HG03066 (cell line): ENCODE measurements around the gene CLASP2.
"Not testable (repeated sequence)": the region's sequence is repeated elsewhere in the genome, so short reads cannot be mapped to it uniquely, and the experiment has no call there.

Experiments used
- ATAC-seq: cut with Tn5 transposase; IDR thresholded peaks from one replicate; pipeline ENCODE4 v1.9.1; 2021; ENCODE audit warnings: low read depth; ENCODE audit not compliant: unreplicated experiment

Gene CLASP2

DNA sequence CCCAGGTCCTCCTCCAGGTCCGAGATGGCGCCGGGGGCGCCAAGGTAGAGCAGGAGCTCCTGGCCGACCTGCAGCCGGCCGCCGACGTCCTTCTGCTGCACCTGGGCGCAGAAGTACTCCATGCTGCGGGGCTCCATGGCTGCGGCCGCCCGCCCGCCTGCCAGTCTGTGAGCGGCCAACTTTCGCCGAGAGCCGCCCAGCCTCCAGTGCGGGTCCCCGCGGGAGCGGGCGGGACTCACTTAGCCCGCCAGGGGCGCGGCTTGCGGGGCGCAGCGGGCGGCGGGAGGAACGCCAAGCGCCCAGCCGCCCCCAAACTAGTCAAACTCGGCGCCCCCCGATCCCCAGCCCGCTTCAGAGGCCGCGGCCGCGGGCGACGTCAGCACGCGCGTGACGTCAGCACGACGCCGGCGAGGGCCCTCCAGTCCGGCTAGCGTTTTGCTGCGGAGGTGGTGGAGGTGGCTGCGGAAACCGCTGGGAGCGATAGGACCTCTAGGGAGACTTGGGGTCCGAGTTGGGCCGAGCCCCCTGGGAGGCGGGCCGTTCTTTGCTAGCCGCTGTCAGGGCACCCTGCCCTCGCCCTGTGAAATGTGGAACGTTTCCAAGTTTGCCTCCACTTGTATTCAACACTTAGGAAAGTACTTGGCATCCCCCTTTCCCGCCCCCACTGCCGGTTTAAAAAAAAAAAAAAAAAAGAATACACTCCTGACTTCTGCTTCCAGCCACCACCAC, at the start of gene CLASP2:
Gene CLASP2, minus strand, starts transcription at position 389 of the 729 bp plus-strand sequence. Its CDS starts 252 bp downstream, at position 137.
- ATAC-seq, result peak; percentile 93

DNA sequence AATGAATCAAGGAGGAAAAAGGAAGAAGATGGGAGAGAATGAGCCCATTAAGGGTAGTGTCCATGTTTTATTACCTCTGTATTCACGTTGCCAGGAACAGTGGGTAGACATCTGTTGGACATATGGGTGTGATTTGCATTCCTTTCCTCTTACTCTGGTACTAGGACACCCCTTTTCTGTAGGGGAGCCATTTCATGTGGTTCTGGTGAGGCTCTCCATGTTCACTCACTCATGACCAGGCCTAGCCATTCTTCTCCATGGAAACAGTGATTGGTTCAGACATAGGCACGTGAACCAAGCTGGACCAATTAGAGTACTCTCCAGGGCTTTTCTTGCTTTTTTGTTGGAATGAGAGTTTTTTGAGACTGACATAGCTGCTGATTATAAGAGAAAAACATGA, 40.8 kb upstream of the CLASP2 start:
- ATAC-seq, result no peak

DNA sequence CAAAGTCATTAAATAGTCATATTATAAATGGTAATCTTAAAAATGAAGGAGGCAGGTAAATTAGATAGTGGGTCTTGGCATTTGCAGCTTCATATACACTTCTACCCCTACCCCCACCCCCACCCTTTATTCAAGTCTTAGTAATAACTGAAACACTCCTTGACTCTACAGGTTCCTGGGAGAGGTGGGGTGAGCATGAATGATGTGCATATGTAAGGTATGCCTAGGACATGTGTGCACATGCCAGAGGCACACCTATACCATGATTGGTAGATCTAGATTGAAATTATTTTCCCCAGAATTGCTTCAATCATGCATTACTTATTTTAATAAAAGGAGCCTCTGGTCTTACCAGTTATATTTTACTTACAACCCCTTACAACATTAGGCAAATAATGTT, 40.2 kb upstream of the CLASP2 start:
- ATAC-seq, result no peak

DNA sequence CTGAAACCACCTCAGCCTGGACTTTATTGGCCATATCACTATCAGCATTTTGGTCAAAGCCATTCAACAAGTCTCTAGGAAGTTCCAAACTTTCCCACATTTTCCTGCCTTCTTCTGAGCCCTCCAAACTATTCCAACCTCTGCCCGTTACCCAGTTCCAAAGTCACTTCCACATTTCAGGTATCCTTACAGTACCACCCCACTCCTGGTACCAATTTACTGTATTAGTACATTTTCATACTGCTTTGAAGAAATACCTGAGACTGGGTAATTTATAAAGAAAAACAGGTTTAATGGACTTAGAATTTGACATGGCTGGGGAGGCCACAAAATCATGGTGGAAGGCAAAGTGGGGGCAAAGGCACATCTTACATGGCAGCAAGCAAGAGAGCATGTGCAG, 36.3 kb upstream of the CLASP2 start:
- not testable (repeated sequence) for ATAC-seq

DNA sequence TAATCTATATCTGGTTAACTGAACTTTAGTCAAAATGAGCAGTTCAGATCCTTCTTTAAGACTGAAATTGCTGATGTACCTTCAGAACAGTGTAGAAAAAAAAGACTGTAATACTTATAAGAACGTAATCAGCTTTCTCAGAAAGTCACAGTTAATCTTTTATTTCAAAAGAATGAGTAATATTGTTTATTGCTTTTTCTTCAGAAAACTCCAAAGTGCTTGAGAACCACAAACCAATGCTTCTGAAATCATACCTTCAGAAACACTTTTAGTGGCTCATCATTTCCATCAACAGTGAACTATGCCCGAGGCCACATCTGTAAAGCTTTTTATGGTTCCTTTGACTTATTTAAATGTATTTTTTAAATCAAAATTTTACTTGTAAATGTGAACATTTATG, 33.3 kb upstream of the CLASP2 start:
- ATAC-seq, result no peak

DNA sequence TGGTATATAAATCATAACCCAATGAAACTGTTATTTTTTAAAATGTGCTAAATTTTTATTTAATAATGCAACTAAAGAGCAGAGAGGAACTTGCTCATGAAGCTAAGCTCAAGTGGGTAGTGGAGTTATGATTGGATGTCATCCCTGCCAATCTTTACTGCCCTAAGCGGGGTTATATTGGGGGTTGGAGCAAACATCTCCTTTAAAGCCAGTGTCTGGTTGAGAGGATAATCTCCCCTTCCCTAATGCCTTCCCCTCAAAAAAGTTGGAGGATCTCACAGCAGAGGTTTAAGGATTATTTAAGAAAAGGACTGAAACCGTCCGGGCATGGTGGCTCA, 32.1 kb upstream of the CLASP2 start:
- no peak for ATAC-seq

DNA sequence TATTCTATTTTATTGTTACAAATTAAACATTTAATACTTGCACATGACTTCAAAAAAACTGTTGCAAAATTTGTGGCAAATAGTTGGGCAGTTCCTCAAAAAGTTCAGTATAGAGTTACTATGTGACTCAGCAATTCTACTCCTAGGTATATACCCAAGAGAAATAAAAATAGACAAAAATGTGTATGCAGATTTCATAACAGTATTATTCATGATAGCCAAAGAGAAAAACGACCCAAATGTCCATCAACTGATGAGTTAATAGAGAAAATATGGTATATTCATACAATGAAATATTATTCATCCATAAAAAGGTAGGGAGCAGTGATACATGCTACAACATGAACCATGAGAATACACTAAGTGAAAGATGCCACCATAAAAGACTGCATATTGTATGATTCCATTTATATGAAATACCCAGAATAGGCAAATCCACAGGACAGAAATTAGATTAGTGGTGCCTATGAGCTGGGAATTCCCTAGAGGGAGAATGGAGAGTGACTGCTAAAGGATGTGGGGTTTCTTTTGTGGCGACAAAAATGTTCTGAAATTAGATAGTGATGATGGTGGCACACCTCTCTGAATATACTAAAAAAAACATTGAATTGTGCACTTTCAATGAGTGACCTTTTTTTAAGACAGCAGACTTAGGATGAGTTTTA, 31.6 kb upstream of the CLASP2 start:
- ATAC-seq, result no peak

DNA sequence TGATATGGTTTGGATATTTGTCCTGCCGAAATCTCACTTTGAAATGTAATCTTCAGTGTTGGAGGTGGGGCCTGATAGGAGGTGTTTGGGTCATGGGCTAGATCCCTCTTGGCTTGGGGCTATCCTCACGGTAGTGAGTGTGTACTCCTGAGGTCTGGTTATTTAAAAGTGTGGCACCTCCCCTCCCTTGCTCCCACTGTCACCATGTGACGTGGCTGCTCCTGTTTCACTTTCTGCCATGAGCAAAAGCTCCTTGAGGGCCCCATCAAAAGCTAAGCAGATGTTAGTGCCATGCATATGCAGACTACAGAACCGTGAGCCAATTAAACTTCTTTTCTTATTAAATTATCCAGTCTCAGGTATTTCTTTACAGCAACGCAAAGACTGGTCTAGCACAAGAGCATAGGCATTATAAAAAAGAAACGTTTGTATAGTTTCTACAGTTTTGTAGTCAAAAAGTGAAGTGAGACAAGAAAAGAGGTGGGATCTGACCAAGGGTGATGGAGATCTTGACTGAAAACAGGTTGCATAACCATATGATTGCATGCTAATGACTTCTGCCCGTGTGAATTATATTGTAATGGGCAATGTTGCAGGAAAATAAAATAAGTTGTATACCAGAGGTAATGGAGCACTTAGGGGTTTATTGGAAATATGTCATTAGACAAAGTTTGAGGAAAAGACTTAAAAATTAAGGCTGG, 28.5 kb upstream of the CLASP2 start:
- no peak for ATAC-seq

DNA sequence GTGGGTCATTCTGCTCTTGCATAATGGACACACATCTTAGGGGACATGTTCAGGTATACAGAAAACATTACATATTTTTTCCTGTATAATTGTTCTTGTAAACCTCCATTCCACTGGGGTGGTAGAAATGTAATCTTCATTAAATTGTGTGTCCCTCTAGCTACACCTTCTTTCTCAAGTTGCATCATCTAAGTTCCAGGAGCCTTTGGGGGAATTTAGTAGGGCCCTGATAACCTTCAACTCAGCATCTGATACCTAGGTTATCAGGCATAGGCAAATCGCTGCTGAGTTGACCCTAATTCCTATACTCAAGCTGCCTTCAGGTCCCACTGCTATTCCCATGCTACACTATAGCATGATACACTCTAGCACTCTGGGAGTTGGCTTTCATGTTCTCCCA, 19.1 kb upstream of the CLASP2 start:
- ATAC-seq, result no peak

DNA sequence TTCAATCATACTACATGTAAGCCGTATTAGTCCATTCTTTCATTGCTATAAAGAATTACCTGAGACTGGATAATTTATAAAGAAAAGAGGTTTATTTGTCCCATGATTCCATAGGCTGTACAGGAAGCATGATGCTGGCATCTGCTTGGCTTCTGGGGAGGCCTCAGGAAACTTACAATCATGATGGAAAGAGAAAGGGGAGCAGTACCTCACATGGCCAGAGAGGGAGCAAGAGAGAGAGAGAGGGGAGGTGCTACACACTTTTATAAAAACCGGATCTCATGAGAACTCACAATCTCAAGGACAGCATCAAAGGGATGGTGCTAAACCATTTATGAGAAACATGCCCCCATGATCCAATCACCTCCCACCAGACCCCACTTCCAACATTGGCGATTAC, 14.3 kb upstream of the CLASP2 start:
- ATAC-seq, result no peak

DNA sequence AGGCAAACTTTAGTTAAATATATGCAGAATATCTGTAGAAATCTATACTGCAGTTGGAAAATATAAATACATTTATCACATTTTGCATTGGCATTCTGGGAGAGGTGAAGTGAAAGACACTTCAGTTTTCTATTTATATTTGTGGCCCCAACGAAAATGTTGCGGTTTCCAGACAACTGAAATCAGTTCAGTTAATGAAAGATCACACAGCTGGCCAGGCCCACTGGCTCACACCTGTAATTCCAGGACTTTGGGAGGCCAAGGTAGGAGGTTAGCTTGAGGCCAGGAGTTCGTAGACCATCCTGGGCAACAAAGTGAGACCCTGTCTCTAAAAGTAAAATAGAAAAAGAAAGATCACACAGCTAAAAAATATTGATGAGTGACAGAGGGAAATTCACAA, 11.9 kb upstream of the CLASP2 start:
- no peak for ATAC-seq

DNA sequence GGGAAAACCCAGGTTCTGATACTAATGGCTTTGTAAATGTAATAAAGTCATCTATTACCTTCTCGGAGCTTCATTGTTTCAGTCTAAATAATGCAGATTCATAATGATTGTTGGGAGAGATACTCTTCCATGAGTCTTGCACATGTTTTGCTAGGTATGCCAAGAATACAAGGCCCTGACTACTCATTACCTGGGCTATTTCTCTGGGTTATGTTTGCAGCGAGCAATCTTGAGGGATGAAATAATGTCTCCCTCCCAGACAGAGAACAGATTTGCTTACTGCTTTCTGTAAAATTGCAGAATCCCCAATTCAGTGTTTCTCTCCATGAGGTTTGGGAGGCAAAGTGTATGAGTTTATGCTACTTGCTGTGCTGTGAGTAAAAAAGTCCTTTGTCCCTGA, 6.2 kb upstream of the CLASP2 start:
- ATAC-seq, result no peak

DNA sequence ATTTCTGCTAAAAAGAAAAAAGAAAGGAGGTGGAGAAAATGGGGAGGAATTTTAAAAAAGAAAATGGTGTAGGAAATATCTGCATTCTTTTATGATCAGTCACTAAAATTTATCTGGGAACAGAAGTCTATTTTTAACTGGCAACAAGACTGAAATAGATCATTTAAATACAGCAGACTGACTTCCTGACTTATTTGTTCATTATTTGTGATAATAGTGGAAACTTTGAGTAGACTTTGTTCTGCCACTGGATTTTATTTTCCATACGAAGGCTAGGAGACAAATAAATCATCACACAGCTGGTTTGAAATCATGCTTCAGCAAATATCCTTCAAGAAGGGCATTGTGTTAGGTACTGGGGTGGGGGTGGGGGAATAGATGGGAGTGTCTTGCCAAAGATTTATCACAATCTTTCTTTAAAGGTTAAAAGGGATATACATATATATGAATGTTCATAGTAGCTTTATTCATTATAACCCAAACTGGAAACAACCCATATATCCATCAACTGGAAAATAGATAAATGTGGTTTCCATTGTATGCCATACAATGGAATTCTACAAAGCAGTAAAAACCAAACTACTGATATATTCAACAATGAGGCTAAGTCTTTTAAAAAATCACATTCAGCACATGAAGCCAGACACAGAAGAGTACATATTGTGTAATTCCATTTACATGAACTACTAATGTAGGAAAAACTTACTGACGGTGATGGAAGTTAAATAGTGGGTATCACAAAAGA, 4.7 kb upstream of the CLASP2 start:
- no peak for ATAC-seq

DNA sequence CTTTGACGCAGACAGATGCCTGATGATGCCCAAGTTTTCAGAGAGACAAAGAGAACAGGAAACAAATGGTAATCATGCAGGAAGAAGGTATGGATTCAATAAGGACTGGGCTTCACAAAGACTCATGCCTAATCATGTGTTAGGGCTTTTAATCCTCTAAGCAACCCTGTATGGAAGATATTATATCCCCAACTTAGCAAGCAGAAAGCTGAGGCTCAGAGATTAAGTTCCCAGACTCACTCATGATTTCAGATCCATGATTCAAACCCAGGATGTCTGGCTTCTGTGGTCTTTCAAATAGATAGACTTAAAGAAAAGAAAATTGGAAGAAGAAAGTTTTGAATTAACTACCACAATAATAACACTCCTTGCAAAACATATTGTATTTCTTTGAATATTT, 4.1 kb upstream of the CLASP2 start:
- ATAC-seq, result no peak

DNA sequence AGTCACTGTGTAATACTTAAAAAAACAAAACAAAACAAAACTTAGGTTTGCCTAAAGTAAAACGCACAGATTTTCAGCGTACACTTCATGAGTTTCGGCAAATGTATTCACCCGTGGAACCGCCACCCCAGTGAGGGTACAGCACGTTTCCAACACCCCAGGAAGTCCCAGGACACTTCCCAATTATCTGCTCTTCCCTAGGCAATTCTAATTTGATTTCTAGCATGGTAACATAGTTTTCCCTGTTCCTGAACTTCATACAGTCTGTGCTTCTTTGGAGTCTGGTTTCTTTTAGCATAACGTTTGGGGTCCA, 497 bp upstream of the CLASP2 start:
- ATAC-seq, result peak; percentile 5

DNA sequence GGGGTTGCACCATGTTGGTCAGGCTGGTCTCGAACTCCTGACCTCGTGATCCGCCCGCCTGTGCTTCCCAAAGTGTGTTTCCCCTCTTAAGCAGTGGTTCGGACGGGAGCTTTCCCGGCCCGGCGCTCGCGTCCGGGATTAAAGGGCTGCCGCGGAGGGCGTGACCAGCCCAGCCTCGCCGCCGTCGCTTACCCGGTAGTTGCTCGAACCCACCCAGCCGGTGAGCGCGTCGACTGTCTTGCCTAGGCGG, 513 bp downstream of the CLASP2 start:
- ATAC-seq, result peak; percentile 56

DNA sequence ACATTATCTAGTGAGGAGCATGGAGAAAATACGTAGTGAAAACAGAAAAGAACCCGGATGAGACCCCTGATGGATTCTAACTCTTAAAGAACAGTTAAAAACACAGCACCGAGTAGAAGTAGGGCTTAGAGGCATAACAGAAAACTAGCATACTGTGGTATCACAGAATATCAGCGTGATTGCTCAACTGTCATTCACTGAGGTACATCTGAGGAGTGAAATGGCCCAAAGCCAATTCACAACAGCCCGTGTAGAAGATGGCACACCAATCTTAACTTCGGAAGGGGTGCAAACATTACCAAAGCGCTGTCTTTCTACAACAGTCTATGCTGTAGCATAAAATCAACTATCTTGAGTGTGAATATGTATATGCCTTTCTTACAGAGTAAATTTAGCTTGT, 1.8 kb downstream of the CLASP2 start:
- no peak for ATAC-seq

DNA sequence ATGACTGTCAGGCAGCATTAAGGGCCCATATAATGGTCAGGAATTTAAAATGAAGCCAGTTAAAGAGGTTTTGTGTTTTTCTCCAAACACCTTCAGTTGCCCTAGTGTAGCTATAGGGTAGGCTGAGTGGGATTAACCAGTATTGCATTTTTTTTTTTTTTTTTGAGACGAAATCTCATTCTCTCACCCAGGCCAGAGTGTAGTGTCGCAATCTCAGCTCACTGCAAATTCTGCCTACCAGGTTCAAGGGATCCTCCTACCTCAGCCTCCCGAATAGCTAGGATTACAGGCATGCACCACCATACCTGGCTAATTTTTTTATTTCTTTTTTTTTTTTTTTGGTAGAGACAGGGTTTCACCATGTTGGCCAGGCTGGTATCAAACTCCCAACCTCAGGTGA, 7.0 kb downstream of the CLASP2 start:
- no peak for ATAC-seq

DNA sequence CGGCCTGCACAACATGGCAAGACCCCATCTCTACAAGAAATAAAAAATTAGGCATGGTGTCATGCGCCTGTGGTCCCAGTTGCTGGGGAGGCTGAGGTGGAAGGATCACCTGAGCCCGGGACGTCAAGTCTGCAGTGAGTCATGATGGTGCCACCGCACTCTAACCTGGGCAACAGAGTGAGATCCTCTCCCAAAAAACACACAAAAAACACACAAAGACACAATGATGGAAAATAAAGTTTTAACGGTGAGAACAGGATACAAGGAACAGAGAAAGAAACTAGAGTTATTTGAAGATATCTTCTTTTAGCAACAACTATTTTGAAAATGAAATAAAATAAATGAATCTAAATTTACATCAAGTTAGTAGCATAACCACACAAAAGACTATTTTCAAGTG, 12.0 kb downstream of the CLASP2 start:
- ATAC-seq, result no peak

DNA sequence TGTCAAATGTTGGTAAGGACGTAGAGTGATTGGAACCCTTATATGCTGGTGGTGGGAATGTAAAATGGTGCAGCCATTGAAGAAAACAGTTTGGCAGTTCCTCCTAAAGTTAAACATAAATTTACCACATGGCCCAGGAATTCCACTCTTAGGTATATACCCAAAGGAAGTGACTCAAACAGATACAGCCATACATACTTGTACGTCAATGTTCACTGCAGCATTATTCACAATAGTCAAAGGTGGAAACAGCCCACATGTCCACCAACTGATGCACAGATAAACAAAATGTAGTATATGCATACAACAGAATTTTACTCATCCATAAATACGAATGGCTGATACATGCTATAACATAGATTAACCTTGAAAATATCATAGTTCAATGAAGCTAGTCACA, 13.2 kb downstream of the CLASP2 start:
- no peak for ATAC-seq

DNA sequence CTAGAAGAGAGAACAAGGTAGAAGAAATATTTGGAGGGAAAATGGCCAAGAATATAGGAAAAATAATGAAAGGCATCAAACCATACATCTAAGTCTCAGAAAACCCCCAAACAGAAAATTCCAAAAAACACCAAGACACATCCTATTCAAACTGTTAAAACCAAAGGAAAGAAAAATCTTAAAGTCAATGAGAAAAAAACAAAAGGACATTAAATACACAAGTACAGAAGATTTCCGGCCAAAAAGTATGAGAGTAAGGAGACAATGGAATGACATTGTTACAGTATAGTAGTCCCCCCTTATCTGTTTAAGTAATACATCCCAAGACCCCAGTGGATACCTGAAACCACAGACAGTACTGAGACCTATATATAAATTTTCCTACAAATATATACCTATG, 18.8 kb downstream of the CLASP2 start:
- ATAC-seq, result no peak

DNA sequence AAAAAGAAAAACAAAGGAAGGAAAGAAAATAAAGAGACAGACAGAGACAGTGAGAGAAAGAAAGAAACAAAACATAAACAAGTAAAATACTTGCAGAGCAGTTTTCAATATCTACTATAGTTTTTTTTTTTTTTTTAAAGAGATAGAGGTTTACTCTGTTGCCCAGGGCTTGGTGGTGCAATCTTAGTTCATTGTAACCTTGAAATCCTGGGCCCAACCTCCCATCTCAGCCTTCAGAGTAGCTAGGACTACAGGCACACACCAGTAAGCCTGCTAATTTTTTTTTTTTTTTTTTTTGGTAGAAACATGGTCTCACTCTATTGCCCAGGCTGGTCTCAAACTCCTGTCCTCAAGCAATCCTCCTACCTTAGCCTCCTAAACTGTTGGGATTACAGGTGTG, 23.1 kb downstream of the CLASP2 start:
- ATAC-seq, result no peak
